OCI-LY1 (cell line): ENCODE results near the gene FPR2.

Experiments
- EZH2 ChIP-seq: fragments of 200-600 bp; sonication (generic), shearing (Covaris generic); IDR thresholded peaks from 2 replicates; pipeline ENCODE4 v1.8.0; 2017; ENCODE audit warnings: borderline replicate concordance, mixed run types, mild to moderate bottlenecking, antibody characterized with exemption, low read length, moderate library complexity, mixed read lengths
- TF ChIP-seq, protein P1 (sequence below): fragments of 200-600 bp; sonication (generic), shearing (Covaris generic); IDR thresholded peaks from 2 replicates; pipeline ENCODE4 v1.5.1; 2017; ENCODE audit warnings: mild to moderate bottlenecking, antibody characterized with exemption, low read length, moderate library complexity, mixed read lengths

GRCh38 chr19:51807925-51808324, 46.9 kb downstream of the FPR2 start:
- TF ChIP-seq, protein P1, sequence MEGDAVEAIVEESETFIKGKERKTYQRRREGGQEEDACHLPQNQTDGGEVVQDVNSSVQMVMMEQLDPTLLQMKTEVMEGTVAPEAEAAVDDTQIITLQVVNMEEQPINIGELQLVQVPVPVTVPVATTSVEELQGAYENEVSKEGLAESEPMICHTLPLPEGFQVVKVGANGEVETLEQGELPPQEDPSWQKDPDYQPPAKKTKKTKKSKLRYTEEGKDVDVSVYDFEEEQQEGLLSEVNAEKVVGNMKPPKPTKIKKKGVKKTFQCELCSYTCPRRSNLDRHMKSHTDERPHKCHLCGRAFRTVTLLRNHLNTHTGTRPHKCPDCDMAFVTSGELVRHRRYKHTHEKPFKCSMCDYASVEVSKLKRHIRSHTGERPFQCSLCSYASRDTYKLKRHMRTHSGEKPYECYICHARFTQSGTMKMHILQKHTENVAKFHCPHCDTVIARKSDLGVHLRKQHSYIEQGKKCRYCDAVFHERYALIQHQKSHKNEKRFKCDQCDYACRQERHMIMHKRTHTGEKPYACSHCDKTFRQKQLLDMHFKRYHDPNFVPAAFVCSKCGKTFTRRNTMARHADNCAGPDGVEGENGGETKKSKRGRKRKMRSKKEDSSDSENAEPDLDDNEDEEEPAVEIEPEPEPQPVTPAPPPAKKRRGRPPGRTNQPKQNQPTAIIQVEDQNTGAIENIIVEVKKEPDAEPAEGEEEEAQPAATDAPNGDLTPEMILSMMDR = no peak
- TF ChIP-seq EZH2 = no peak
